Measurements from ENCODE around the gene INIP.

GRCh38 chr9:112720113-112720780 lies 2.3 kb upstream of the INIP start:
- TF ChIP-seq CTCF (conservative IDR thresholded peaks at IDR 0.05), result no peak
- TF ChIP-seq EZH2 (IDR thresholded peaks at IDR 0.05; ENCODE audit: low read depth), result no peak
